ENCODE measurements around the gene CYP4F2.
"Not testable (repeated sequence)": the region's sequence is repeated elsewhere in the genome, so short reads cannot be mapped to it uniquely, and the experiment has no call there.

The CYP4F2 gene

DNA sequence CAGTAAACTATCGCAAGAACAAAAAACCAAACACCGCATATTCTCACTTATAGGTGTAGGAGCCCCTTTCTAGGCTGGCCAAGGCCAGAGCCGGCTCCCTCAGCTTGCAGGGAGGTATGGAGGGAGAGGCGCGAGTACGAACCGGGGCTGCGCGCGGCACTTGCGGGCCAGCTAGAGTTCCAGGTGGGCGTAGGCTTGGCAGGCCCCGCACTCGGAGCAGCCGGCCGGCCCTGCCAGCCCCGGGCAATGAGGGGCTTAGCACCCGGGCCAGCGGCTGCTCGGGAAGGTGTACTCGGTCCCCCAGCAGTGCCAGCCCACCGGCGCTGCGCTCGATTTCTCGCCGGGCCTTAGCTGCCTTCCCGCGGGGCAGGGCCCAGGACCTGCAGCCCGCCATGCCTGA is 1.7 kb upstream of the CYP4F2 start:
- not testable (repeated sequence) for ATAC-seq

DNA sequence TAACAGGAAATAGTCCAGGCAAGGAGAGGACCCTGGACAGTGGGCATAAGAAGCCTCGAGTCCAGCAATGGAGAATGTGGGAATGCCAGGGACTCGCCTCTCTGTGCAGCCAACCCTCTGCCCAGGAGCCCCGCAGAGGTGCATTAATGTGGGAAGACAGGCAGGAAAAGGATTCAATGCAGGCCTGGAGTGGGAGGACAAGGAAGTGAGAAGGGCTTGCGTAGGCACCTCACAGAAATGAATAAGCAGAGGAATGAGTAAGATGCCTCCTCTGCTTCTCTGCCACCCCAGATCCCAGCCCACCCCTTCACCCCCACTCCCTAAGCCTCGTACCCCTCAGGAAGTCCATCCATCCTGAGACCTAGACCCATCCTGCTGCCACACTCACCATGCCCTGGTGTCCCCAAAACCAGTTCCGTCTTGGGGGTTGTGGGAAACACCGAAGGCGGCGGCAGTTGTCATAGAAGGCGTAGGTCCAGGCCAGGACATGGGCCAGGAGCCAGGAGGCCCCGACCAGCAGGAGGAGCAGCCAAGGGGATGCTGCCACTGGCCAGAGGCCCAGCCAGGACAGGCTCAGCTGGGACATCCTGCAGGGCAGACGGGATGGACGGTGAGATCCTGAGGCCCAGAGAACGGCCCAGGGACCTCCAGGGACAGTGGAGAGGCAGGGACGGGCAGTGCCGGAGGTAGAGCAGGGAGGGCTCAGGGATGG is 692 bp downstream of the CYP4F2 start:
- no peak for ATAC-seq

DNA sequence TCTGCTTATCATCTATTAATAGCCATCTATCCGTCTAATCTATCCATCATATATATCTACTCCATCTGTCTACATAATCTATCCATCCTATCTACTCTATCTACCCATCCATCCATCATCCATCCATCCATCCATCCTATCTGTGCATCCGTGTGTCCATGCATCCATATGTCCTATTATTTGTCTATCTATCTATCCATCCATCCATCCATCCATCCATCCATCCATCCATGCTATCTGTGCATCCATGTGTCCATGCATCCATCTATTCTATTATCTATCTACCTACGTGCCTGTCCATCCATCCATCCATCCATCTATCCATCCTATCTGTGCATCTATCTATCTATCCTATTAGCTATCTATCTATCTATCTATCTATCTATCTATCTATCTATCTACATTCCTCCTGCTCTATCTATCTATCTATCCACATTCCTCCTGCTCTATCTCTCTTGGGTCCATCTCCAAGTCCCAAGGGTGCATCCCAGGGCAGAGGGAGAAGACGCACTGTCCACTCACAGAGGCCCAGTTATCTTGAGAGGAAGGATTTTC is 1.9 kb downstream of the CYP4F2 start:
- ATAC-seq = no peak

DNA sequence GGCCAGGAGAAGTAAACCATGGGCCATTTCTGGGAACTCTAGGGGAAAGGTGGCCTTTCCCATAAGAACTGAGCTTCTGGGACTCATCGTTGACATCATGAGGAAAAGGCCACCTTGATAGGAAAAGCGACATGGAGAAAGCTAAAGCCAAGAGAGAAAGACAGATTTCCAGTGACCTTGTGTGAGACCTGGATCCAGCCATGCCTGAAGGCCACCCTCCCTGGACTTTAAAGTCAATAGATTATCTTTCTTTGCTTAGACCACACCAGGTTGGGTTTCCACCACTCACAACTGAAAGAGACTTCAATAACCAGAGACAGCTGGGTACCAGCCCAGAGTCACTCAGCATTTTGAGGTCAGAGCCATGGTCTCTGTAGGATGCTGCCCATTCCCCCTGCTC is 3.5 kb downstream of the CYP4F2 start:
- ATAC-seq = no peak

DNA sequence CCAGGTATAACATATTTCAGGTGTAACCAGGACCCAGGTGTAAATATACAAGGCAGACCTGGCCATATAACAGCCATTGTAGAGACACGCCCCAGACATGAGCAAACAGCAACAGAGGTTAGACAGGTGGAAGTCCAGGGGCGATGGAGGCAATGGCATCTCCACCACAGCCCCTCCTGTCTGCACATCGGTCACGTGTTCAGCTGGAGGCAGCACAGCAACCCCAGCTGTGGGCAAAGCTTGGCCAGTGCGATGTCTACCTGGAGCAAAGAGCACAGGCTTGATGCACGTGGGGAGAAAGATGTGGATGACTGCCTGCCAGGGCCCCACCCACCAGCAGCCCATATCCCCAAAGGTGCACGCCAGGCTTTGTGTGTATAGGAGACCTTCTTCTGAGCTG is 4.4 kb downstream of the CYP4F2 start:
- ATAC-seq = no peak

DNA sequence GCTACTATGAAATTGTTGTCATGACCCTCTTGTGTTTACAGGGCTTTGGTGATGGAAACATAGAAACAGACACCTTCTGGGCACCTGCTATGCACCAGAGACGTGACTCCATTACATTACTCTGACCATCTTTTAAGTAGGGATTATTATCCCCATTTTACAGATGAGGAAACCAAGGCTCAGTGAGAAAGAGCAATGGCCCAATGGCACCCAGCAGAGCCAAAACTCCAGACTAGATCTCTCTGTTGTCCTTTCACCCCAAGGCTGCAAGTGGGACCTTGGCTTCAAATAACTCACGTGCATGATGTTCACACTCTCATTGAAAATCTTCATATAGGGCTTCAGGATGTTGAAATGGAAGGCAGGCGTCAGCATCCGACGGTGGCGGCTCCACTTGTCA is 5.9 kb downstream of the CYP4F2 start:
- no peak for ATAC-seq

DNA sequence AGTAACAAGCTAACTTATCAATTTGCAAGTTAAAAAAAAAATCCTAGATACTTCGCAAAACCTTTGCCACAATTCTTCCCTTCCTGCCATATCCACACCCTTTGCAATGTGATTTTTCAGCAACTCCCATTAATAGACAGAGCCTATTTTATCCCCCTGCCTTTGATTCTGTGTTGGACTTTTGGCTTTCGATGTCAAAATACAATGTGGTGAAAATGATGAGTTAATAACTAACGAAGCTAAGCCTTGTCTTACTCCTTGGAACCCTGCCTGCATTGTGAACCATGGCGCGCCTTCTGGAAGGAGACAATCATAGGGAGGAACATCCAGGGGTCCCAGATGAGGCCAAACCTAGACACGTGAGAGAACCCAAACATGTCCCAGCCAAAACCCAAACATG is 6.4 kb downstream of the CYP4F2 start:
- ATAC-seq = no peak

DNA sequence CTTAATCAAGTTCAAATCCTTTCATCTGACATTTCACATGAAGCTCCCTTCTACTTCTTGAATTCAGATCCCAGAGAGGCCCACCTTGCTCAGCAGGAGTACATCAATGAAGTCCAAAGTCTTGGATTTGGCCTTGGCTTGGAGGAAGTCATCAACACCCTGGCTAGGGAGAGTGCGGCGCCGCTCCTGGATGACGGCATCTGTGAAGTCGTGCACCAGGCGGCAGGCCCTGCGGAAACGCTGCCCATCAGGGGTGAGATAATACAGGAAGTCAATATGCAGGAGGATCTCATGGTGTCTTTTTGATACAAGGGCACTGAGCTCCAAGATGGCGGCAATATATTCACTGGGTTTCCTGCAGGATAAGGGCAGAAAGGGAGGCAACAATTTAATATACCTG is 8.5 kb downstream of the CYP4F2 start:
- ATAC-seq = not testable (repeated sequence)

DNA sequence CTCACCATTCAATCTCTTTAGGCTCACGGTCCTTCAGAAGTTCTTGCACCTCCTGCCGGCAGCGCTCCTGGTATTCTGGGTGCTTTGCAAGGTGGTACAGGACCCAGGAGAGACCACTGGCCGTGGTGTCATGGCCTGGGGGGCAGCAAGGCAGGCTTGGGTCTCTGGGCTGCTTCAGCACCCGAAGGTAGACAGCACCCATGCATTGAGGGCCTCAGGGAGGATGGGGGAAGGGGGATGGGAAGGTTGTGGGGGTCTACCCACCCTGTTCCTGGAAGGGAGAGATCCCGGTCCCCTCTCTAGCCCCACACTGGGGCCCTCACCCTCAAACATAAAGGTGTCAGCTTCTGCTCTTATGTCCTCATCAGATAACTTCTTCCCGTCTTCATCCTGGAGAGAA is 12.0 kb downstream of the CYP4F2 start:
- no peak for ATAC-seq

DNA sequence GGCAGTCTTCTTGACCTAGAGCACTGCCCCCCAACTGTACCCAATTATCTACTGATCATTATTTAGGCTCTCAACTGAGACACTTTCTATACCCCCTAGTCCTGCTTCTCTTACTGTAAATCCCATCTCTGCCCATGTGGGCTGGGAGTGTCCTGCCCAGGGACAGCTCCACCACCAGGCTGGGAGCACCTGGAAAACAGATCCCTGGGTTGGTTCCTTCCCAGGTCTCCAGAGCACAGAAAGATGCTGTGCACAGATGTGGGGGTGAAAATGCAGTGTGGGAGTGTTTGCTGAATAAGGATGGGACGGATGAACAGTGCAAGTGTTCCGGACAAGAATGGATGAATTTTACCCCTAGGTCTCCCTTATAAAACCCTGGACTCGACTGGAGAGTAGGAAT is 12.7 kb downstream of the CYP4F2 start:
- no peak for ATAC-seq

DNA sequence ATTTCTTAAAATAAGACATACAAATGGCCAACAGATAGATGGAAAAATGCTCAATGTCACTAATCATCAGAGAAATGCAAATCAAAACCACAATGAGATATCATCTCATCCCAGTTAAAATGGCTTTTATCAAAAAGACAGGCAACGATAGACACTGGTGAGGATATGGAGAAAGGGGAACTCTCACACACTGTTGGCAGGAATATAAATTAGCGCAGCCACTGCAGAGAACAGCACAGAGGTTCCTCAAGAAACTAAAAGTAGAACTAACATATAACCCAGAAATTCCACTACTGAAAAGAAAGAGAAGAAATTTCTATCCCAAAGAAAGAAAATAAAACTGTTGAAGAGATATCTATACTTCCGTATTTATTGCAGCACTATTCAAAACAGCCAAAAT is 14.5 kb downstream of the CYP4F2 start:
- ATAC-seq = not testable (repeated sequence)

DNA sequence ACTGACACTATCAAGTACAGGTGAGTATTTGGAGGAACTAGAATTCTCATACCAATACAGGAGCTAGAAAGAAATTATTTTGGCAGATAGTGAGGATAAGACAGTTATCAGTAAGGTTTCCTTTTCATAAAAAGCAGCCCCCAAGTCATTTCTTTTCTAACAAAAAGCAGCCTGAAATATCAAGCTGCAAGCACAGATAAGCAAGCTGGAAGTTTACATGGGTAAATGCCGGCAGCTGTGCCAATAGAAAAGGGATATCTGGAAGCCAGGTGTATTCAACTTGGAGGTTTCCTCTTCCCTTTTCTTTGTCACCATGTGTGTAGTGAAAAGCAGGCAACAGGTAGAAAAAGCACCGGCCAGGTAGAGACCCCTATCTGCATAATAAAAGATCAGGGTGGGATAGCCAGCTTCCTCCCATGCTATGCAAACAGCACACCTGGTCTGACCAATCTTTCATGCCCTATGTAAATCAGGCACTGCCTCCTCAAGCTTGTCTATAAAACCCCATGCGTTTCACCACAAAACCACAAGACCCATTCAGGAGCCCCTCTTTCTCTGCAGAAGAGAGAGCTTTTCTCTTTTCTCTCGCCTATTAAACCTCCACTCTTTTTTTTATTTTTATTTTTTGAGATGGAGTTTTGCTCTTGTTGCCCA is 22.9 kb downstream of the CYP4F2 start:
- ATAC-seq = no peak

DNA sequence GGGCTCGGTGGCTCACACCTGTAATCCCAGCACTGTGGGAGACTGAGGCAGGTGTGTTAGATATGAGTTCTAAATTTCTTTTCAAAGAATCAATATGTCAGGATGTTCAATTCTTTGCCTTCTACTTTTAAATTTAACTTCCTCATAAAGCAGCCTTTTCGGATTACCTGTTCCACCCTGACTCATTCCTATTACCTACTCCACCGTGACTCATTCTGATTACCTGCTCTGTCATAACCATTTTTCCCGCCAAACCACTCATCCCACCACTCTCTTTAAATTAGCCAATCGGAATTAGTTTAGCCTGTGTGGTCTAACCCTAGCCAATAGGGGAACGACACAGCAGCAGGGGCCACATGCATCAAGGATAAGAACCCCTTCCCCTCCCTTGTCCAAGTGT is 24.1 kb downstream of the CYP4F2 start:
- ATAC-seq = not testable (repeated sequence)

DNA sequence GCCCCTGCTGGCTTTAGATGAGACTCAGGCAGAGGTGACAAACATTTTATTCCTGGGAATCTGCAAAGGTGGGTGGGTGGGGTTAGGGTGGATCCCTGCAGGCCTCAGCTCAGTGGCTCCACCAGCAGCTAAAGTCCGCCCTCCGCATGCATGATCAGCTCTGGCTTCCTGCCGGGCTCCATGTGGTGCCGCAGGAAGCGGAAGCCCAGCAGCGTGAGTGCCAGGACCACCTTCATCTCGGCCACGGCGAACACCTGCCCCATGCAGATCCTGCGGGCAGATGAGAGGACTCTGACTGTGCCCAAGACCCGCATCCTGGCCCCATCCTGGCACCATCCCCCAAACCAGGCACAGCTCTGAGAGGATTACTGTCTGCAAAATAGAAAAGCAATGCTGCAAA is 26.3 kb downstream of the CYP4F2 start:
- ATAC-seq = no peak

DNA sequence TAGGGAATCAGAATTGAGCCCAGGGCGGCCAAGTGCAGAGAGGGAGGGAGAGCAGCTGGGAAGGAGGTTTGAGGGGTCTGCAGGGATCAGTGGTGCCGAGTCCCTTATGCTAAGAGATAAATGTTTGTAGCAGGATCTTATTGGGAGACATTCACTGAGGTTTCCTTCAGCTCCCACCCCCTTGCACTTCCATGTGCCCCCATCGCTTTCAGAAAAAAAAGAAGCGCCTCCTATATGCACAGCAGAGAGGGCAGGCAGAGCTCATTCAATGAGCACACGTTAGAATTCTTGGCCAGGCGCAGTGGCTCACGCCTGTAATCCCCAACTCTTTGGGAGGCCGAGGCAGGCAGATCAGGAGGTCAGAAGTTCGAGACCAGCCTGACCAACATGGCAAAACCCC is 28.0 kb downstream of the CYP4F2 start:
- no peak for ATAC-seq

DNA sequence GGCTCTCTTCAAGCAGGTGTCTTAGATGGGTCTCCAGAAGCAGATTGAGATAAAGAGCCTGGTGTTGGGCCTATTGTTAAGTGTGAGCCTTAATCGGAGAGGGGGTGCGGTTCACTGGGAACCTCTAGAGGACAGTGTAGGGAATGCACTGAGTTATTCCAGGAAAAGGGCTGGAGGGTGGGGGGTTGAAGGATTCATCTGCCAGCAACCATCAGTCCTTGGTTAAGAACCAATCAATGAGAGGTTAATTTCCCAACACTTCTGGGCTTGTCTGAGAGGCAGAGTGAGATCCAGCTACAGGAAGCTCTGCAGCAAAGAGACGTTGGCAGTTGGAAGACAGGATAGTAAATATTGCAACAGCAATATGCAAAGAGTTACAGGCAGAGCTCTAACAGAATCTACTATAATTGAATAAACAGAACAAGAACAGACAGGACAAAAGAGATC is 28.7 kb downstream of the CYP4F2 start:
- ATAC-seq = peak; percentile 41 to 59

DNA sequence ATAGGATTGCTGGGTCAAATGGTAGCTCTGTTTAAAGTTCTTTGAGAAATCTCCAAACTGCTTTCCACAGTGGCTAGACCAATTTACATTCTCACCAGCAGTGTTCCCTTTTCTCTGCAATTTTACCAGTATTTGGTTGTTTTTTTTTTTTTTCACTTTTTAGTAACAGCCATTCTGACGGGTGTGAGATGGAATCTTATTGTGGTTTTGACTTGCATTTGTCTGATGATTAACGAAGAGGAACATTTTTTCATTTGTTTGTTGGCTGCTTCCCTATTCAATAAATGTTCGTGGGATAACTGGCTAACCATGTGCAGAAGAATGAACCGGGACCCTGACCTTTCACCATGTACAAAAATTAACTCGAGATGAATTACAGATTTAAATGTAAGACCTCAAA is 31.2 kb downstream of the CYP4F2 start:
- no peak for ATAC-seq

DNA sequence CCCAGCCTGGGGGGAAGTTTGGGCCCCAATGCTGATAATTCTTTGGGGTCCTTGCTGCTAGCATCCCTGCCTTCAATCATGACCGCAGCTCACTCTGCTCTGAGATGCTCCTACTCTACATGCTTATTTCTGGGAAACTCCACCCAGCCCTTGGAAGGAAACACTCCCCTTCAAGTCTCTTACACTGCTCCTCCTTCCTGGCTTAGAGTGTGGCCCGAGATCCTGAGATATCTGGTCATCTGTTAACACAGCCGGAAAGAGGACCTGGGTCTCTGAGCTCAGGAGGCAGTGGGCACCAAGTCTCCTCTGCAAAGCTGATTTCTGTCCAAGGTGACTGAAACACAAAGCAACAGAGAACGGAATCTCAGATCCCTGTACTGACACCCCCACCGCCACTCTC is 33.0 kb downstream of the CYP4F2 start:
- no peak for ATAC-seq

DNA sequence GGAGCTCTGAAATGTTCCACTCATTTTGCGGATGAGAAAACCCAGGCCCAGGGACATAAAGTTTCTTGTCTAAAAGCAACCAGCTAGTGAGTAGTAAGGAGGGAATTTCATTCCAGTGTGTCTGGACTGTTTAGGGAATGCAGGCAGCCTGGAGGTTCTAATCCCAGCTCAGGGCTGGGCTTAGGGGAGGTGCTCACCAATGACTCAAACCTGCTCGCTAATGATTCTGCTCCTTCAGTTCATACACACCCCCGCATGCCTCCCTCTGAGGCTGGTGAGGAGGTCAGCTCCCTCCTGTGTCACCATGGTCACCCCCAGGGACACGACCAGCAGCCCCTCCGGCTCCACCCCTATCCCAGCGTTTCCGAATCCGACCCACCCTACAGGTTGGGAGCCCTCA is 34.6 kb downstream of the CYP4F2 start:
- ATAC-seq = no peak

DNA sequence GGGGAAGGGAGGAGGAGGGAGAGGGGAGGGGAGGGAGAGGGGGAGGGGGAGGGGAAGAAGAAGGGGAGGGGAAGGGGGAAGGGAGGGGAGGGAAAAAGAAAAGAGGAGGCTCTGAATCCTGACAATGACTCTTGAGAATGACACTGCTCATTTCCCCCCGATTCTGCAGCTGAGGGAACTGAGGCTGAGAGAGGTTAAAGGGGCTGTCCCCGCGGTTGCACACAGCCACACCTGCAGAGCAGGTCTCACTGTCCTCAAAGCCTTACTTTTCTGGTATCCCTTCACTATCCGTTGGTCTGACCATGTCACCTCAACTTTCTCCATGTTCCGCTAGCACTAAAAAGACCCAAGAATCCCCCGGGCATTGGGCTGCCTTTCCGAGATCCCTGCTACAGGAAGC is 35.4 kb downstream of the CYP4F2 start:
- no peak for ATAC-seq

DNA sequence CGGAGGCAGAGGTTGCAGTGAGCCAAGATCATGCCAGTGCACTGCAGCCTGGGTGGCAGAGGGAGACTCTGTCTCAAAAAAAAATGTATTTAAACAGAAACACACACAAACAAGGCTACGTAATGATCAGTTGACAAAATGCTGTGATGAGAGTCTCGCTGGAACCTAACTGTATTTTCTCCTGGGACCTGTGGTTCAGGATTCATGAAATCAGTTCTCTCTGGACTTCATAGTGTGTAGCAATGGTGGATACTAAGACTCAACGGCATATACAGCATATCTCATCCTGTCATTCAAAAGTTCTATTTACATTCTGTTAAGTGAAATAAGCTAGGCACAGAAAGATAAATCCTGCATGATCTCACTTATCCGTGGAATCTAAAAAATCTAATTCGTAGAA is 37.4 kb downstream of the CYP4F2 start:
- ATAC-seq = no peak

DNA sequence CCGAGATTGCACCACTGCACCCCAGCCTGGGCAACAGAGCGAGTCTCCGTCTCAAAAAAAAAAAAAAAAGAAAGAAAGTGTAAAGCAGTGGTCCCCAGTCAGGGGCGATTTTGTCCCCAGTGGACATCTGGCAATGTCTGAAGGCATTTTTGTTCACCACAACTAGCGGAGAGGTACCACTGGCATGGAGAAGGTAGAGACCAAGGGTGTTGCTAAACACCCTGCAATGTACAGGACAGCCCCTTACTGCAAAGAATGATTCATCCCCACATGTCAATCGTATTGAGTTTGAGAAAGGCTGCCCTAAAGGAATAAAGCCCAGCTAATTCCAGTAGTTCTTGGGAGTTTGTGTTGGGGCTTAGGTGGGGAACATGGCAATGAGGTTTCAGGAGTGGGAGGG is 38.7 kb downstream of the CYP4F2 start:
- no peak for ATAC-seq

DNA sequence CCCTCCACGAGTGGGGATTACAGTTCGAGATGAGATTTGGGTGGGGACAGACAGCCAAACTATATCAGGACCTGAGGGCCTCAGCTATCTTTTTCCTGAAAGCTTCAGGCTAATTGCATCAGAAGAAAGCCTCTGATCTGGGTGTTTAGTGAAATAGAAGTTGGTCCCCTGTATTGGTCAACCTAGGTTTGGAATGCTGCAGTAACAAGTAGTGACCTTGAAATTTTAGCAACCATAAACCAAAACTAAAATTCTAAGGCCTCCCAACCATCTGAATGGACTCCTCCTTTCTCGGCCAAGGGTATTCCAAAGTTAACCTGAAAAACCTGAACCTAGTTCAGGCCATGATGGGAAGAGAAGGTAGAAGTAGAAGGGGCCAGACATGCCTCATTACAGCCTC is 47.5 kb downstream of the CYP4F2 start:
- no peak for ATAC-seq

DNA sequence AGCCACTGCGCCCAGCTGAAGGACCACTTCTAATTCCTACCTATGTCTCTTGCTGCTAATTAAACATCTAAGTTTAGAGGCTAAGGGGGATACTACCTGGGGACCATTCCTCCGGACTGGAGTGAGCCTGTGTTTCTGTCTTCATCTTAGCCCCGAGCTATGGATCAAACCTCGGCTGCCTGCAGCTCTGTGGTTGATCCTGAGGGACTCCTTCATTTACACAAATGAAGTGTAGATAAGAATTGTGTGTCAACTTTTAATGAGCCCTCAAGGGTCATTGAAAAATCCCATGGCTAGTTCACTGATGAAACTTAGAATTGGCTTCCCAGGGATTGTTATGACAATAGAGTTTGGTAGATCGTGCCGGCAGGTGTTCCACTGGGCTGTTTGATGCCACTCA is 51.0 kb downstream of the CYP4F2 start:
- no peak for ATAC-seq

DNA sequence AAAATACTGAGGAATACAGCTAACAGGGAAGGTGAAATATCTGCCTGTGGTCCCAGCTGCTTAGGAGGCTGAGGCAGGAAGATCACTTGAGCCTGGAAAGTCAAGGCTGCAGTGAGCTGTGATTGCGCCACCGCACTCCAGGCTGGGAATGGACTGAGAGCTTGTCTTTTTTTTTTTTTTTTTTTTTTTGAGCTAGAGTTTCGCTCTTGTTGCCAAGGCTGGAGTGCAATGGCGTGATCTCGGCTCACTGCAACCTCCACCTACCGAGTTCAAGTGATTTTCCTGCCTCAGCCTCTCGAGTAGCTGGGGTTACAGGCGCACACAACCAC is 54.0 kb downstream of the CYP4F2 start:
- ATAC-seq = not testable (repeated sequence)
